GM12878 (cell line): Measurements from ENCODE around the gene TSPAN15. TPM values are rescaled to one million over a fixed set of nuclear protein-coding genes. Genes with fewer than 3 reads are reported as not detected.

Experiments
- ATAC-seq: fragments of 200-7000 bp; cut with Tn5 transposase; 3 replicates; pipeline ENCODE4 v1.9.1; 2020; ENCODE audit warnings: mild to moderate bottlenecking, moderate library complexity
- BruUV-seq: library from RNA; stranded (reverse); fragments of 400-500 nt; replicated peaks from 2 replicates; lab custom pipeline; 2021; lab: Mats Ljungman, UMichigan
- CTCF ChIA-PET: fragments of 300-600 bp; sonication (Branson Sonifier 250); formaldehyde crosslinking; extraction: SDS; loops from one replicate; lab custom pipeline; 2021; ENCODE audit warnings: inconsistent platforms; lab: Yijun Ruan, JAX
- POLR2A ChIA-PET: fragments of 350-600 bp; formaldehyde crosslinking; extraction: SDS; loops from one replicate; lab custom pipeline; 2021; ENCODE audit warnings: inconsistent platforms; lab: Charles Lee
- RAD21 ChIA-PET: fragments of 300-600 bp; sonication (Branson Sonifier 250); formaldehyde crosslinking; loops from one replicate; lab custom pipeline; 2023; ENCODE audit warnings: antibody characterized with exemption; ENCODE audit not compliant: unreplicated experiment; lab: Charles Lee
- SMC1A ChIA-PET: fragments of 300-600 bp; sonication (Branson Sonifier 250); formaldehyde crosslinking; loops from one replicate; lab custom pipeline; 2023; ENCODE audit not compliant: unreplicated experiment, uncharacterized antibody; lab: Charles Lee
- DNase-seq: peaks from one replicate; pipeline ENCODE4 v3.0.0-alpha.2; 2011; ENCODE audit warnings: low read depth, low spot score
- FAIRE-seq: peaks from 3 replicates; lab custom pipeline; 2011; peaks lifted over from hg19 to GRCh38; lab: Jason Lieb, UNC
- H2AFZ ChIP-seq: 2 replicates; pipeline ENCODE4 v1.6.0; 2011; ENCODE audit warnings: low read depth, low read length, control low read depth; ENCODE audit not compliant: control insufficient read depth
- H3K27ac ChIP-seq: 2 replicates; pipeline ENCODE4 v1.5.1; 2011; ENCODE audit warnings: control low read depth; ENCODE audit not compliant: control insufficient read depth, insufficient read depth
- H3K27me3 ChIP-seq, 2 experiments: replicated peaks in 1 of 2; 2 replicates each; pipeline versions ENCODE4 v1.6.0 to v1.6.1; 2011; ENCODE audit warnings: low read length in 1 of 2; ENCODE audit not compliant: control insufficient read depth in 2 of 2, insufficient read depth in 2 of 2
- H3K36me3 ChIP-seq, 2 experiments: 2 replicates each; pipeline ENCODE4 v1.5.1; 2011; ENCODE audit warnings: low read length in 1 of 2; ENCODE audit not compliant: control insufficient read depth in 2 of 2, insufficient read depth in 2 of 2
- H3K4me1 ChIP-seq: 2 replicates; pipeline ENCODE4 v1.6.1; 2011; ENCODE audit warnings: mild to moderate bottlenecking, low read length, moderate library complexity, mixed read lengths; ENCODE audit not compliant: control insufficient read depth, insufficient read depth
- H3K4me2 ChIP-seq: 2 replicates; pipeline ENCODE4 v1.6.0; 2011; ENCODE audit warnings: control low read depth; ENCODE audit not compliant: control insufficient read depth, insufficient read depth
- H3K4me3 ChIP-seq: fragments of 200-600 bp; sonication (generic); 2 replicates; pipeline ENCODE4 v1.5.1; 2016
- H3K79me2 ChIP-seq: 2 replicates; pipeline ENCODE4 v1.6.0; 2011; ENCODE audit warnings: low read length; ENCODE audit not compliant: control insufficient read depth, insufficient read depth
- H3K9ac ChIP-seq: 2 replicates; pipeline ENCODE4 v1.8.0; 2011; ENCODE audit warnings: low read length, control low read depth, mixed read lengths; ENCODE audit not compliant: control insufficient read depth, insufficient read depth
- H3K9me3 ChIP-seq: replicated peaks from 3 replicates; pipeline ENCODE4 v1.5.1; 2011; ENCODE audit warnings: mild to moderate bottlenecking, low read length; ENCODE audit not compliant: control insufficient read depth, insufficient read depth
- H4K20me1 ChIP-seq: 2 replicates; pipeline ENCODE4 v1.6.0; 2011; ENCODE audit not compliant: control insufficient read depth, insufficient read depth
- BHLHE40 ChIP-seq, 2 experiments: fragments of 450-650 bp in 1 of 2; IDR thresholded peaks; 2 replicates each; pipeline ENCODE4 v1.6.1; 2011 to 2017; ENCODE audit warnings: low read depth in 2 of 2, borderline replicate concordance in 1 of 2, improper control_type of control experiment in 1 of 2, low read length in 1 of 2, mild to moderate bottlenecking in 1 of 2
- FOS ChIP-seq: IDR thresholded peaks from 3 replicates; pipeline ENCODE4 v1.6.1; 2011; ENCODE audit warnings: borderline replicate concordance; ENCODE audit not compliant: insufficient read length; ENCODE audit errors: extremely low read depth
- FOXK2 ChIP-seq: fragments of 450-650 bp; IDR thresholded peaks from 2 replicates; pipeline ENCODE4 v1.6.1; 2017; ENCODE audit warnings: mild to moderate bottlenecking, moderate library complexity
- KLF5 ChIP-seq: fragments of 450-650 bp; IDR thresholded peaks from 2 replicates; pipeline ENCODE4 v1.6.1; 2014; ENCODE audit warnings: mild to moderate bottlenecking; ENCODE audit not compliant: partially characterized antibody
- MEF2A ChIP-seq: IDR thresholded peaks from 2 replicates; pipeline ENCODE4 v1.6.1; 2011; ENCODE audit warnings: low read depth, mild to moderate bottlenecking, low read length, moderate library complexity; ENCODE audit not compliant: insufficient read depth
- NFIC ChIP-seq: IDR thresholded peaks from 2 replicates; pipeline ENCODE4 v1.6.1; 2012; ENCODE audit warnings: low read depth, mild to moderate bottlenecking, inconsistent platforms, low read length, moderate library complexity
- PAX5 ChIP-seq: IDR thresholded peaks from 2 replicates; pipeline ENCODE4 v1.6.1; 2011; ENCODE audit warnings: low read depth, low read length, borderline replicate concordance
- SUZ12 ChIP-seq: fragments of 200-600 bp; sonication (generic); IDR thresholded peaks from one replicate; pipeline ENCODE4 v1.6.1; 2018; ENCODE audit warnings: antibody characterized with exemption, mild to moderate bottlenecking; ENCODE audit not compliant: unreplicated experiment
- YBX1 ChIP-seq: fragments of 450-650 bp; IDR thresholded peaks from 2 replicates; pipeline ENCODE4 v1.6.1; 2016; ENCODE audit warnings: antibody characterized with exemption
- YY1 ChIP-seq: IDR thresholded peaks from 2 replicates; pipeline ENCODE4 v1.6.1; 2011; ENCODE audit warnings: low read depth, mild to moderate bottlenecking, low read length
- ZNF207 ChIP-seq: fragments of 450-650 bp; IDR thresholded peaks from 2 replicates; pipeline ENCODE4 v1.6.1; 2014; ENCODE audit warnings: antibody characterized with exemption, mild to moderate bottlenecking, borderline replicate concordance
- ZNF24 ChIP-seq: fragments of 450-650 bp; IDR thresholded peaks from 2 replicates; pipeline ENCODE4 v1.6.1; 2017; ENCODE audit warnings: antibody characterized with exemption, mild to moderate bottlenecking
- WGBS: methylation state at CpG from one replicate; pipeline ENCODE4 v1.1.6; 2016; ENCODE audit warnings: low lambda C conversion rate; ENCODE audit not compliant: insufficient replicate concordance, insufficient coverage; ENCODE audit errors: missing lambda C conversion rate; 5-methylcytosine and 5-hydroxymethylcytosine counted together
- in situ Hi-C: fragments of 300-500 bp; cut with MboI; formaldehyde crosslinking; loops from 9 replicates; pipeline ENCODE4 v1.14.3; 2018; ENCODE audit warnings: mixed read lengths
- intact Hi-C: fragments of 100-400 bp; cut with micrococcal nuclease; formaldehyde crosslinking; loops from one replicate; pipeline ENCODE4 v1.14.2; 2022; ENCODE audit not compliant: unreplicated experiment
- polyA plus RNA-seq, 11 experiments: library from polyadenylated mRNA; depleted of rRNA in 4 of 11; unstranded in 6 of 11; stranded (reverse) in 5 of 11; fragments of >200 nt; fragmentation: Nextera tagmentation in 4 of 11; fragmentation: Illumina TruSeq in 1 of 11; extraction: Ambion mirVana in 4 of 11; extraction: Trizol in 1 of 11; gene quantifications; 1 replicate in 1 of 11; 2 replicates in 10 of 11; pipeline versions ENCODE4 v1.2.1 to v1.2.3, GENCODE V29; 2011 to 2016; ENCODE audit warnings: inconsistent platforms in 2 of 11, missing spikeins in 2 of 11, low read depth in 1 of 11
- total RNA-seq, 4 experiments: library from RNA; depleted of rRNA in 3 of 4; stranded (reverse); fragments of >200 nt in 3 of 4; fragmentation: Illumina TruSeq in 1 of 4; extraction: Trizol in 1 of 4; gene quantifications; 2 replicates each; pipeline versions ENCODE4 v1.2.1 to v1.2.3, GENCODE V29; 2013 to 2021
- TF ChIP-seq, protein P1 (sequence below): fragments of 450-650 bp; IDR thresholded peaks from 2 replicates; pipeline ENCODE4 v1.6.1; 2017; ENCODE audit warnings: mild to moderate bottlenecking, low read depth, inconsistent platforms; ENCODE audit not compliant: poor library complexity, severe bottlenecking
- TF ChIP-seq, protein P2 (sequence below): fragments of 450-650 bp; IDR thresholded peaks from 2 replicates; pipeline ENCODE4 v1.6.1; 2018; ENCODE audit warnings: borderline replicate concordance, mild to moderate bottlenecking; ENCODE audit not compliant: partially characterized antibody

The TSPAN15 gene
- total and polyA plus RNA-seq, 10 of the 15 experiments (the other 5 are each of a cell fraction or from before 2014, with no cell fraction given), result 1.3 to 8.5 (median 2.4) TPM; not detected in 2

DNA sequence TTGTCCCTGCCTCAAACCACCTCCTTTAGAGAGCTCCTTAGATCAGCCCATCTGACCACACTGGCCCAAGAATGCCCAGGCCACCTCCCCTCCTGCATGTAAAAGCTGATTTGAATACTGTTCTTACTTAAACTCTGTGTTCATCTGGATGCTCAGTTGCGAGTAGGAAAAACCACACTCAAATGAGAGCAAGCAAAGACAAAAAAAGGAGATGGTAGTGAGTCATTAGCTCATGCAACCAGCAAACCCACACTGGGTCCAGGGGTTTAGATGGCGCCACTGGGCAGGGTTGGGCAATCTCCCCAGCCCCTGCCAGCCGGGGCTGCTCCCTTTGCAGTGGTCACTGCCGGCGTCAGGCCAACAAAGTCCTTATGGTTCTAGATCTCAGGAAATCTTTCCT lies 32.7 kb downstream of the TSPAN15 start:
- in situ Hi-C loops (no loop called here), intact Hi-C loops (no loop called here)
- ATAC-seq, result no peak
- no peak overlapping the region for H3K9ac ChIP-seq
- ChIA-PET CTCF (interaction anchor here (0.6 kb wide), 1 partner anchor 14 kb away, joined by 5 read pairs; no protein-coding TSS in a partner anchor), POLR2A (no interaction called here), RAD21 (no interaction called here), SMC1A (interaction anchor here (0.8 kb wide), 1 partner anchor 18 kb away, joined by 3 read pairs; no protein-coding TSS in a partner anchor)
- H3K4me3 ChIP-seq, result no peak overlapping the region
- DNase-seq, result no peak
- H3K79me2 ChIP-seq, result no peaks in the 10 kb centered on the region
- no peaks in the 10 kb centered on the region for H3K36me3 ChIP-seq
- no peak for FAIRE-seq
- no peak overlapping the region for H3K4me2 ChIP-seq
- H3K4me1 ChIP-seq, result peaks cover 11% of the 10 kb centered on the region
- TF ChIP-seq ZNF24, result no peak
- no peak overlapping the region for H2AFZ ChIP-seq
- H3K9me3 ChIP-seq, result no peaks in the 10 kb centered on the region; the same call in 2 of the 3 replicates
- 26% methylated on average over 5 of the region's 5 CpGs for WGBS
- H4K20me1 ChIP-seq, result no peaks in the 10 kb centered on the region
- no TSS peak for BruUV-seq
- no peak overlapping the region for H3K27ac ChIP-seq
- H3K27me3 ChIP-seq, result no peaks in the 10 kb centered on the region

GRCh38 chr10:69484736-69485135 lies 33.5 kb downstream of the TSPAN15 start:
- in situ Hi-C loops (no loop called here), intact Hi-C loops (no loop called here)
- ChIA-PET CTCF (interaction anchor here (2.6 kb wide), 1 partner anchor 30 kb away, joined by 9 read pairs; no protein-coding TSS in a partner anchor), SMC1A (no interaction called here), RAD21 (no interaction called here), POLR2A (no interaction called here)
- Histone ChIP-seq H3K4me2 (no peak overlapping the region), H2AFZ (no peak overlapping the region), H3K27ac (no peak overlapping the region), H3K36me3 (no peaks in the 10 kb centered on the region), H4K20me1 (no peaks in the 10 kb centered on the region), H3K9me3 (no peaks in the 10 kb centered on the region; the same call in 2 of the 3 replicates), H3K9ac (no peak overlapping the region), H3K79me2 (no peaks in the 10 kb centered on the region), H3K27me3 (no peaks in the 10 kb centered on the region), H3K4me3 (no peak overlapping the region), H3K4me1 (peaks cover 7% of the 10 kb centered on the region; the same call in 1 of the 2 replicates)
- DNase-seq (no peak), ATAC-seq (no peak), FAIRE-seq (no peak)
- WGBS, result 2% methylated on average over 7 of the region's 7 CpGs
- no TSS peak for BruUV-seq
- TF ChIP-seq KLF5 (no peak), PAX5 (no peak), YBX1 (no peak), ZNF207 (no peak), BHLHE40 (IDR thresholded peaks at IDR 0.05; ENCODE audit: borderline replicate concordance in 1 of 2, low read depth in 2 of 2, low read length in 1 of 2) (no peak), SUZ12 (no peak), NFIC (no peak), FOXK2 (no peak), MEF2A (no peak), YY1 (no peak), FOS (no peak)
- TF ChIP-seq, protein P1, sequence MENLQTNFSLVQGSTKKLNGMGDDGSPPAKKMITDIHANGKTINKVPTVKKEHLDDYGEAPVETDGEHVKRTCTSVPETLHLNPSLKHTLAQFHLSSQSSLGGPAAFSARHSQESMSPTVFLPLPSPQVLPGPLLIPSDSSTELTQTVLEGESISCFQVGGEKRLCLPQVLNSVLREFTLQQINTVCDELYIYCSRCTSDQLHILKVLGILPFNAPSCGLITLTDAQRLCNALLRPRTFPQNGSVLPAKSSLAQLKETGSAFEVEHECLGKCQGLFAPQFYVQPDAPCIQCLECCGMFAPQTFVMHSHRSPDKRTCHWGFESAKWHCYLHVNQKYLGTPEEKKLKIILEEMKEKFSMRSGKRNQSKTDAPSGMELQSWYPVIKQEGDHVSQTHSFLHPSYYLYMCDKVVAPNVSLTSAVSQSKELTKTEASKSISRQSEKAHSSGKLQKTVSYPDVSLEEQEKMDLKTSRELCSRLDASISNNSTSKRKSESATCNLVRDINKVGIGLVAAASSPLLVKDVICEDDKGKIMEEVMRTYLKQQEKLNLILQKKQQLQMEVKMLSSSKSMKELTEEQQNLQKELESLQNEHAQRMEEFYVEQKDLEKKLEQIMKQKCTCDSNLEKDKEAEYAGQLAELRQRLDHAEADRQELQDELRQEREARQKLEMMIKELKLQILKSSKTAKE, result no peak
- TF ChIP-seq, protein P2, sequence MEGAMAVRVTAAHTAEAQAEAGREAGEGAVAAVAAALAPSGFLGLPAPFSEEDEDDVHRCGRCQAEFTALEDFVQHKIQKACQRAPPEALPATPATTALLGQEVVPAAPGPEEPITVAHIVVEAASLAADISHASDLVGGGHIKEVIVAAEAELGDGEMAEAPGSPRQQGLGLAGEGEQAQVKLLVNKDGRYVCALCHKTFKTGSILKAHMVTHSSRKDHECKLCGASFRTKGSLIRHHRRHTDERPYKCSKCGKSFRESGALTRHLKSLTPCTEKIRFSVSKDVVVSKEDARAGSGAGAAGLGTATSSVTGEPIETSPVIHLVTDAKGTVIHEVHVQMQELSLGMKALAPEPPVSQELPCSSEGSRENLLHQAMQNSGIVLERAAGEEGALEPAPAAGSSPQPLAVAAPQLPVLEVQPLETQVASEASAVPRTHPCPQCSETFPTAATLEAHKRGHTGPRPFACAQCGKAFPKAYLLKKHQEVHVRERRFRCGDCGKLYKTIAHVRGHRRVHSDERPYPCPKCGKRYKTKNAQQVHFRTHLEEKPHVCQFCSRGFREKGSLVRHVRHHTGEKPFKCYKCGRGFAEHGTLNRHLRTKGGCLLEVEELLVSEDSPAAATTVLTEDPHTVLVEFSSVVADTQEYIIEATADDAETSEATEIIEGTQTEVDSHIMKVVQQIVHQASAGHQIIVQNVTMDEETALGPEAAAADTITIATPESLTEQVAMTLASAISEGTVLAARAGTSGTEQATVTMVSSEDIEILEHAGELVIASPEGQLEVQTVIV, result no peak
